WTC11 (cell line): ENCODE measurements around the gene CXCL3. TPM values are rescaled to one million over a fixed set of nuclear protein-coding genes. Genes with fewer than 3 reads are reported as not detected.
"Not testable (repeated sequence)": the region's sequence is repeated elsewhere in the genome, so short reads cannot be mapped to it uniquely, and the experiment has no call there.

Experiments
- ATAC-seq: fragments of 200-7000 bp; cut with Tn5 transposase; 2 replicates; pipeline ENCODE4 v1.10.0; 2021; ENCODE audit warnings: mild to moderate bottlenecking, moderate library complexity
- CTCF ChIA-PET: fragments of 300-600 bp; sonication (Branson Sonifier 250); formaldehyde crosslinking; loops from one replicate; lab custom pipeline; 2021; ENCODE audit warnings: antibody characterized with exemption; lab: Charles Lee
- POLR2A ChIA-PET: fragments of 350-600 bp; sonication (Branson Sonifier 250); formaldehyde crosslinking; loops from one replicate; lab custom pipeline; 2021; ENCODE audit warnings: antibody characterized with exemption; lab: Charles Lee
- DNase-seq: peaks from one replicate; pipeline ENCODE4 v3.0.0; 2021; ENCODE audit warnings: low spot score
- H3K27ac Mint-ChIP-seq: 2 replicates; pipeline ENCODE4 v1.8.0; 2021; ENCODE audit warnings: mixed read lengths
- H3K27me3 Mint-ChIP-seq: 2 replicates; pipeline ENCODE4 v1.8.0; 2021; ENCODE audit warnings: low read depth, mild to moderate bottlenecking, moderate library complexity, mixed read lengths
- H3K36me3 Mint-ChIP-seq: 2 replicates; pipeline ENCODE4 v1.8.0; 2021; ENCODE audit warnings: mixed read lengths
- H3K4me1 Mint-ChIP-seq: 2 replicates; pipeline ENCODE4 v1.8.0; 2022; ENCODE audit warnings: mixed read lengths
- H3K4me3 Mint-ChIP-seq: 2 replicates; pipeline ENCODE4 v1.8.0; 2021; ENCODE audit warnings: mild to moderate bottlenecking, moderate library complexity, mixed read lengths
- H3K9me3 Mint-ChIP-seq: 2 replicates; pipeline ENCODE4 v1.8.0; 2021; ENCODE audit warnings: mixed read lengths
- CBFB ChIP-seq: sonication (generic); formaldehyde crosslinking; IDR thresholded peaks from 2 replicates; pipeline ENCODE4 v1.8.1; 2022; ENCODE audit warnings: mild to moderate bottlenecking, low read depth, missing genetic modification reagents
- ELF4 ChIP-seq: sonication (generic); formaldehyde crosslinking; IDR thresholded peaks from 2 replicates; pipeline ENCODE4 v1.8.1; 2022; ENCODE audit warnings: low read depth, mild to moderate bottlenecking, moderate library complexity, missing genetic modification reagents
- HMGA2 ChIP-seq: fragments of 250-450 bp; sonication (Bioruptor Pico); IDR thresholded peaks from 2 replicates; pipeline ENCODE4 v1.4.0; 2021; ENCODE audit warnings: mild to moderate bottlenecking, moderate library complexity
- JUN ChIP-seq: sonication (generic); formaldehyde crosslinking; IDR thresholded peaks from 2 replicates; pipeline ENCODE4 v1.8.0; 2023; ENCODE audit warnings: mild to moderate bottlenecking, missing genetic modification reagents
- KAT7 ChIP-seq: sonication (generic); formaldehyde crosslinking; IDR thresholded peaks from 2 replicates; pipeline ENCODE4 v1.8.1; 2023; ENCODE audit warnings: missing genetic modification reagents, mild to moderate bottlenecking, borderline replicate concordance
- NFATC4 ChIP-seq: fragments of 250-450 bp; sonication (Bioruptor Pico); IDR thresholded peaks from 2 replicates; pipeline ENCODE4 v1.9.0; 2021; ENCODE audit warnings: mild to moderate bottlenecking
- NFE2L1 ChIP-seq: sonication (generic); formaldehyde crosslinking; IDR thresholded peaks from 2 replicates; pipeline ENCODE4 v1.8.1; 2023; ENCODE audit warnings: missing genetic modification reagents
- NFYB ChIP-seq: sonication (generic); formaldehyde crosslinking; conservative IDR thresholded peaks from 2 replicates; pipeline ENCODE4 v1.8.0; 2022; ENCODE audit warnings: low read depth, missing genetic modification reagents
- OVOL2 ChIP-seq: fragments of 250-450 bp; sonication (Bioruptor Pico); IDR thresholded peaks from 2 replicates; pipeline ENCODE4 v1.9.0; 2021; ENCODE audit warnings: mild to moderate bottlenecking, borderline replicate concordance
- SMAD3 ChIP-seq: sonication (generic); formaldehyde crosslinking; IDR thresholded peaks from 2 replicates; pipeline ENCODE4 v1.8.0; 2022; ENCODE audit warnings: missing genetic modification reagents, mild to moderate bottlenecking, borderline replicate concordance
- ZNF671 ChIP-seq: fragments of 250-450 bp; sonication (Bioruptor Pico); IDR thresholded peaks from 2 replicates; pipeline ENCODE4 v1.8.0; 2021; ENCODE audit warnings: mild to moderate bottlenecking
- total RNA-seq: library from RNA; stranded (reverse); gene quantifications from 3 replicates; pipeline ENCODE4 v1.2.3, GENCODE V29; 2021
- TF ChIP-seq, protein P1 (sequence below): sonication (generic); formaldehyde crosslinking; IDR thresholded peaks from 2 replicates; pipeline ENCODE4 v1.8.1; 2023; ENCODE audit warnings: mild to moderate bottlenecking, missing genetic modification reagents
- TF ChIP-seq, protein P2 (sequence below): sonication (generic); formaldehyde crosslinking; IDR thresholded peaks from 2 replicates; pipeline ENCODE4 v1.8.0; 2022; ENCODE audit warnings: mild to moderate bottlenecking, missing genetic modification reagents
- TF ChIP-seq, protein P3 (sequence below): sonication (generic); formaldehyde crosslinking; IDR thresholded peaks from 2 replicates; pipeline ENCODE4 v1.8.1; 2023; ENCODE audit warnings: mild to moderate bottlenecking, moderate library complexity, missing genetic modification reagents
- TF ChIP-seq, protein P4 (sequence below): sonication (generic); formaldehyde crosslinking; IDR thresholded peaks from 2 replicates; pipeline ENCODE4 v1.8.1; 2023; ENCODE audit warnings: mild to moderate bottlenecking, missing genetic modification reagents, borderline replicate concordance
- TF ChIP-seq, protein P5 (sequence below): sonication (generic); formaldehyde crosslinking; IDR thresholded peaks from 2 replicates; pipeline ENCODE4 v1.8.1; 2022; ENCODE audit warnings: low read depth, mild to moderate bottlenecking, moderate library complexity, missing genetic modification reagents, borderline replicate concordance
- TF ChIP-seq, protein P6 (sequence below): sonication (generic); formaldehyde crosslinking; IDR thresholded peaks from 2 replicates; pipeline ENCODE4 v1.8.1; 2023; ENCODE audit warnings: mild to moderate bottlenecking, missing genetic modification reagents, moderate library complexity

The CXCL3 gene
- total RNA-seq, 1 experiment from 2014 or later: 3.5 TPM

DNA sequence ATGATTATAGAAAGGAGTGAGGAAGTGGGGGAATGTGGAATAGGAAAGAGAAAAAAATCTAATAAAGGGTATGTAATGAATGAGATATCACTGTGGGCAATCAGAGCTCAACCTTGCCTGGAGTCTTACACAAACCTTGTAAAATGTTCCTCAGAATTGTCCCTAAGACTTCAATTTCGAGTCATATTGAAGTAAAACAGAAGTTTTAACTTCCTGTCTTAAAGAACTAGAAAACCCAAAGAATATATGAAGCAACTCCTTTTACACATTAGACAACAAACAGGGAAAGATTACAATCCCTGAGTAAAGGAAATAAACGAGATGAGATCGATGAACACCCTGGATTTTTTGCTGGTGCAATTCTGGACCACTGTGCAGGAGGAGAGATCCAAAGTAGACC is 42.5 kb upstream of the CXCL3 start:
- H3K4me1 Mint-ChIP-seq: no peaks in the 10 kb centered on the region
- H3K9me3 Mint-ChIP-seq: 0 out of 2 replicates have a peak, but pooled peaks cover 4% of the 10 kb centered on the region
- TF ChIP-seq ELF4 (CRISPR knock-in tag) (no peak), NFYB (CRISPR knock-in tag) (no peak), JUN (CRISPR knock-in tag) (no peak), OVOL2 (CRISPR knock-in tag) (no peak), ZNF671 (CRISPR knock-in tag) (no peak), NFATC4 (CRISPR knock-in tag) (no peak), KAT7 (CRISPR knock-in tag) (no peak), NFE2L1 (CRISPR knock-in tag) (no peak), CBFB (no peak), SMAD3 (CRISPR knock-in tag) (no peak), HMGA2 (CRISPR knock-in tag) (no peak)
- TF ChIP-seq, protein P1, sequence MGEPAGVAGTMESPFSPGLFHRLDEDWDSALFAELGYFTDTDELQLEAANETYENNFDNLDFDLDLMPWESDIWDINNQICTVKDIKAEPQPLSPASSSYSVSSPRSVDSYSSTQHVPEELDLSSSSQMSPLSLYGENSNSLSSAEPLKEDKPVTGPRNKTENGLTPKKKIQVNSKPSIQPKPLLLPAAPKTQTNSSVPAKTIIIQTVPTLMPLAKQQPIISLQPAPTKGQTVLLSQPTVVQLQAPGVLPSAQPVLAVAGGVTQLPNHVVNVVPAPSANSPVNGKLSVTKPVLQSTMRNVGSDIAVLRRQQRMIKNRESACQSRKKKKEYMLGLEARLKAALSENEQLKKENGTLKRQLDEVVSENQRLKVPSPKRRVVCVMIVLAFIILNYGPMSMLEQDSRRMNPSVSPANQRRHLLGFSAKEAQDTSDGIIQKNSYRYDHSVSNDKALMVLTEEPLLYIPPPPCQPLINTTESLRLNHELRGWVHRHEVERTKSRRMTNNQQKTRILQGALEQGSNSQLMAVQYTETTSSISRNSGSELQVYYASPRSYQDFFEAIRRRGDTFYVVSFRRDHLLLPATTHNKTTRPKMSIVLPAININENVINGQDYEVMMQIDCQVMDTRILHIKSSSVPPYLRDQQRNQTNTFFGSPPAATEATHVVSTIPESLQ (CRISPR knock-in tag): no peak
- TF ChIP-seq, protein P2, sequence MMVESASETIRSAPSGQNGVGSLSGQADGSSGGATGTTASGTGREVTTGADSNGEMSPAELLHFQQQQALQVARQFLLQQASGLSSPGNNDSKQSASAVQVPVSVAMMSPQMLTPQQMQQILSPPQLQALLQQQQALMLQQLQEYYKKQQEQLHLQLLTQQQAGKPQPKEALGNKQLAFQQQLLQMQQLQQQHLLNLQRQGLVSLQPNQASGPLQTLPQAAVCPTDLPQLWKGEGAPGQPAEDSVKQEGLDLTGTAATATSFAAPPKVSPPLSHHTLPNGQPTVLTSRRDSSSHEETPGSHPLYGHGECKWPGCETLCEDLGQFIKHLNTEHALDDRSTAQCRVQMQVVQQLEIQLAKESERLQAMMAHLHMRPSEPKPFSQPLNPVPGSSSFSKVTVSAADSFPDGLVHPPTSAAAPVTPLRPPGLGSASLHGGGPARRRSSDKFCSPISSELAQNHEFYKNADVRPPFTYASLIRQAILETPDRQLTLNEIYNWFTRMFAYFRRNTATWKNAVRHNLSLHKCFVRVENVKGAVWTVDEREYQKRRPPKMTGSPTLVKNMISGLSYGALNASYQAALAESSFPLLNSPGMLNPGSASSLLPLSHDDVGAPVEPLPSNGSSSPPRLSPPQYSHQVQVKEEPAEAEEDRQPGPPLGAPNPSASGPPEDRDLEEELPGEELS: no peak
- TF ChIP-seq, protein P3, sequence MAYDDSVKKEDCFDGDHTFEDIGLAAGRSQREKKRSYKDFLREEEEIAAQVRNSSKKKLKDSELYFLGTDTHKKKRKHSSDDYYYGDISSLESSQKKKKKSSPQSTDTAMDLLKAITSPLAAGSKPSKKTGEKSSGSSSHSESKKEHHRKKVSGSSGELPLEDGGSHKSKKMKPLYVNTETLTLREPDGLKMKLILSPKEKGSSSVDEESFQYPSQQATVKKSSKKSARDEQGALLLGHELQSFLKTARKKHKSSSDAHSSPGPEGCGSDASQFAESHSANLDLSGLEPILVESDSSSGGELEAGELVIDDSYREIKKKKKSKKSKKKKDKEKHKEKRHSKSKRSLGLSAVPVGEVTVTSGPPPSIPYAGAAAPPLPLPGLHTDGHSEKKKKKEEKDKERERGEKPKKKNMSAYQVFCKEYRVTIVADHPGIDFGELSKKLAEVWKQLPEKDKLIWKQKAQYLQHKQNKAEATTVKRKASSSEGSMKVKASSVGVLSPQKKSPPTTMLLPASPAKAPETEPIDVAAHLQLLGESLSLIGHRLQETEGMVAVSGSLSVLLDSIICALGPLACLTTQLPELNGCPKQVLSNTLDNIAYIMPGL (CRISPR knock-in tag): no peak
- TF ChIP-seq, protein P4, sequence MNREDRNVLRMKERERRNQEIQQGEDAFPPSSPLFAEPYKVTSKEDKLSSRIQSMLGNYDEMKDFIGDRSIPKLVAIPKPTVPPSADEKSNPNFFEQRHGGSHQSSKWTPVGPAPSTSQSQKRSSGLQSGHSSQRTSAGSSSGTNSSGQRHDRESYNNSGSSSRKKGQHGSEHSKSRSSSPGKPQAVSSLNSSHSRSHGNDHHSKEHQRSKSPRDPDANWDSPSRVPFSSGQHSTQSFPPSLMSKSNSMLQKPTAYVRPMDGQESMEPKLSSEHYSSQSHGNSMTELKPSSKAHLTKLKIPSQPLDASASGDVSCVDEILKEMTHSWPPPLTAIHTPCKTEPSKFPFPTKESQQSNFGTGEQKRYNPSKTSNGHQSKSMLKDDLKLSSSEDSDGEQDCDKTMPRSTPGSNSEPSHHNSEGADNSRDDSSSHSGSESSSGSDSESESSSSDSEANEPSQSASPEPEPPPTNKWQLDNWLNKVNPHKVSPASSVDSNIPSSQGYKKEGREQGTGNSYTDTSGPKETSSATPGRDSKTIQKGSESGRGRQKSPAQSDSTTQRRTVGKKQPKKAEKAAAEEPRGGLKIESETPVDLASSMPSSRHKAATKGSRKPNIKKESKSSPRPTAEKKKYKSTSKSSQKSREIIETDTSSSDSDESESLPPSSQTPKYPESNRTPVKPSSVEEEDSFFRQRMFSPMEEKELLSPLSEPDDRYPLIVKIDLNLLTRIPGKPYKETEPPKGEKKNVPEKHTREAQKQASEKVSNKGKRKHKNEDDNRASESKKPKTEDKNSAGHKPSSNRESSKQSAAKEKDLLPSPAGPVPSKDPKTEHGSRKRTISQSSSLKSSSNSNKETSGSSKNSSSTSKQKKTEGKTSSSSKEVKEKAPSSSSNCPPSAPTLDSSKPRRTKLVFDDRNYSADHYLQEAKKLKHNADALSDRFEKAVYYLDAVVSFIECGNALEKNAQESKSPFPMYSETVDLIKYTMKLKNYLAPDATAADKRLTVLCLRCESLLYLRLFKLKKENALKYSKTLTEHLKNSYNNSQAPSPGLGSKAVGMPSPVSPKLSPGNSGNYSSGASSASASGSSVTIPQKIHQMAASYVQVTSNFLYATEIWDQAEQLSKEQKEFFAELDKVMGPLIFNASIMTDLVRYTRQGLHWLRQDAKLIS (CRISPR knock-in tag): no peak
- TF ChIP-seq, protein P5, sequence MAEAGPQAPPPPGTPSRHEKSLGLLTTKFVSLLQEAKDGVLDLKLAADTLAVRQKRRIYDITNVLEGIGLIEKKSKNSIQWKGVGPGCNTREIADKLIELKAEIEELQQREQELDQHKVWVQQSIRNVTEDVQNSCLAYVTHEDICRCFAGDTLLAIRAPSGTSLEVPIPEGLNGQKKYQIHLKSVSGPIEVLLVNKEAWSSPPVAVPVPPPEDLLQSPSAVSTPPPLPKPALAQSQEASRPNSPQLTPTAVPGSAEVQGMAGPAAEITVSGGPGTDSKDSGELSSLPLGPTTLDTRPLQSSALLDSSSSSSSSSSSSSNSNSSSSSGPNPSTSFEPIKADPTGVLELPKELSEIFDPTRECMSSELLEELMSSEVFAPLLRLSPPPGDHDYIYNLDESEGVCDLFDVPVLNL (CRISPR knock-in tag): no peak
- TF ChIP-seq, protein P6, sequence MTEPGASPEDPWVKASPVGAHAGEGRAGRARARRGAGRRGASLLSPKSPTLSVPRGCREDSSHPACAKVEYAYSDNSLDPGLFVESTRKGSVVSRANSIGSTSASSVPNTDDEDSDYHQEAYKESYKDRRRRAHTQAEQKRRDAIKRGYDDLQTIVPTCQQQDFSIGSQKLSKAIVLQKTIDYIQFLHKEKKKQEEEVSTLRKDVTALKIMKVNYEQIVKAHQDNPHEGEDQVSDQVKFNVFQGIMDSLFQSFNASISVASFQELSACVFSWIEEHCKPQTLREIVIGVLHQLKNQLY (CRISPR knock-in tag): no peak
- ChIA-PET CTCF (no interaction called here), POLR2A (no interaction called here)
- H3K4me3 Mint-ChIP-seq: no peak overlapping the region
- H3K36me3 Mint-ChIP-seq: no peaks in the 10 kb centered on the region
- peaks cover 4% of the 10 kb centered on the region; the same call in 1 of the 2 replicates for H3K27me3 Mint-ChIP-seq
- DNase-seq (no peak), ATAC-seq (no peak)
- H3K27ac Mint-ChIP-seq: no peak overlapping the region

DNA sequence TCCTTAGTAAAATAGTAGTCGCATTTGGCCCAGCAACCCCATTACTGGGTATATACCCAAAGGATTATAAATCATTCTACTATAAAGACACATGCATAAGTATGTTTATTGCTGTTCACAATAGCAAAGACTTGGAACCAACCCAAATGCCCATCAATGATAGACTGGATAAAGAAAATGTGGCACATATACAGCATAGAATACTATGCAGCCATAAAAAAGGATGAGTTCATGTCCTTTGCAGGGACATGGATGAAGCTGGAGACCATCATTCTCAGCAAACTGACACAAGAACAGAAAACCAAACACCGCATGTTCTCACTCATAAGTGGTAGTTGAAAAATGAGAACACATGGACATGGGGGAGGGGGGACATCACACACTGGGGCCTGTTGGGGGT is 41.9 kb upstream of the CXCL3 start:
- ATAC-seq, H3K4me3 Mint-ChIP-seq, H3K27ac Mint-ChIP-seq, CTCF ChIA-PET, POLR2A ChIA-PET, DNase-seq, H3K9me3 Mint-ChIP-seq, H3K4me1 Mint-ChIP-seq, H3K27me3 Mint-ChIP-seq, H3K36me3 Mint-ChIP-seq: not testable (repeated sequence)

DNA sequence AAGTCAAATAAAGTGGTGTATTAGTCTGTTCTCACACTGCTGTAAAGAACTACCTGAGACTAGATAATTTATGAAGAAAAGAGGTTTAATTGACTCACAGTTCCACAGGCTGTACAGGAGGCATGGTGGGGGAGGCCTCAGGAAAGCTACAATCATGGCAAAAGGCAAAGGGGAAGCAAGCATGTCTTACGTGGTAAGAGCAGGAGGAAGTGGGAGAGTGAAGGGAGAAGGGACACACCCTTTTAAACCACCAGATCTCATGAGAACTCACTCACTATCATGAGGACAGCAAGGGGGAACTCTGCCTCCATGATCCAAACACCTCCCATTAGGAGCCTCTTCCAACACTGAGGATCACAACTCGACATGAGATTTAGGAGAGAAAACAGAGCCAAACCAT is 40.5 kb upstream of the CXCL3 start:
- DNase-seq, H3K36me3 Mint-ChIP-seq, H3K9me3 Mint-ChIP-seq, H3K27me3 Mint-ChIP-seq, H3K4me3 Mint-ChIP-seq, CTCF ChIA-PET, H3K27ac Mint-ChIP-seq, H3K4me1 Mint-ChIP-seq, POLR2A ChIA-PET, ATAC-seq: not testable (repeated sequence)
